GM18858 (cell line): Measurements from ENCODE around the gene MUC5B.

Experiments
- ATAC-seq: cut with Tn5 transposase; IDR thresholded peaks from one replicate; pipeline ENCODE4 v1.9.1; 2021; ENCODE audit not compliant: unreplicated experiment

Gene MUC5B

GRCh38 chr11:1219834-1220815 is 2.7 kb upstream of the MUC5B start:
- ATAC-seq = no peak

DNA sequence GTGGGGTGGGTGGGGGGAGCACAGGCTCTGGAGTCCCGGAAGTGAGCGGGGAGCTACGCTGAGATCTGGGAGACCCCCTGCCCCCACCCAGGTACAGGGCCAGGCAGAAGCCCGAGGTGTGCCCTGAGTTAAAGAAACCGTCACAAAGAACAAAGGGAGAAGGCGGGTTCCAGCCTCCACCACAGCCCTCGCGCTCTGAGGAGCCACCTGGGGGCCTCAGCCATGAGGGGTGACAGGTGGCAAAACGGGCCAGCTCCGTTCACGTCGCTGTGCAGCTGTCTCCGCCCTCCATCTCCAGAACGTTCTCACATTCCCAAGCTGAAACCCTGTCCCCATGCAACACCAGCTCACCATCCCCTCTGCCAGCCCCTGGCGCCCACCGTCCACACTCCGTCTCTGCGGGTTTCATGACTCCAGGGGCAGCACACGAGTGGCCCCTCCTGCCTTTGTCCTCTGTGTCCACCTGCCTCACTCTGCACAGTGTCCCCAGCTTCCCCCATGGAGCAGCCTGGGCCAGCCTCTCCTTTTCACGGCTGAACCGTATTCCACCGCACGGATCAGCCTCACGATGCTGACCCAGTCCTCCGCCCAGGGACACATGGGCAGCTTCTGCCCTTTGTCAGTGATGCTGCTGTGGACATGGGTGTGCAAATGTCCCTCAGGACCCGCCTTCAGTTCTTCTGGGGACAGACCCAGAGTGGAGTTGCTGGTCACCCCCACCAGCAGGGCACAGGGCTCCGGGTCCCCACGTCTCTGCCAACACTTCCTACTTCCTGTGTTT is 1.7 kb upstream of the MUC5B start:
- ATAC-seq = no peak

DNA sequence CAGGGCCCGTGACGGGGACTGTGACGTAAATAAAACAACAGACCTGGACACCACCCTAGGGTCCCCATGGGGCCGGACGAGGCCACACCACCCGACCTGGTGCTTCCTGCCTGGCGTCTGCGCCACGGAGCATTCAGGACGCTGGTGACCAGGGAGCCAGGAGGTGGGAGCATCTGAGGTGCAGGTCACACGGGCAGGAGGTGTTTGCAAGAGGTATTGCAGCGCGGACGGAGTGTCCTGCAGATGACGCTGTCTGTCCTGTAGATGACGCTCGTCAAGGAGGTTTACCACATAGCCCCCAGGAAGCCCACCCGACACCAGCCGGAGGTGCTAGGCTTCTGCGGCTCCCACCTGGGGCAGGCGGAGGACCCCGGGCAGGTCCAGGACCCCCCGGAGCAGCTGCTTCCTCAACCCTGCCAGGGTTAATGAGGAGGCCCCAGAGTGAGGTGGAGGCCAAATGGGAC is 986 bp upstream of the MUC5B start:
- ATAC-seq = no peak

GRCh38 chr11:1223346-1224110 is 662 bp downstream of the MUC5B start:
- no peak for ATAC-seq

DNA sequence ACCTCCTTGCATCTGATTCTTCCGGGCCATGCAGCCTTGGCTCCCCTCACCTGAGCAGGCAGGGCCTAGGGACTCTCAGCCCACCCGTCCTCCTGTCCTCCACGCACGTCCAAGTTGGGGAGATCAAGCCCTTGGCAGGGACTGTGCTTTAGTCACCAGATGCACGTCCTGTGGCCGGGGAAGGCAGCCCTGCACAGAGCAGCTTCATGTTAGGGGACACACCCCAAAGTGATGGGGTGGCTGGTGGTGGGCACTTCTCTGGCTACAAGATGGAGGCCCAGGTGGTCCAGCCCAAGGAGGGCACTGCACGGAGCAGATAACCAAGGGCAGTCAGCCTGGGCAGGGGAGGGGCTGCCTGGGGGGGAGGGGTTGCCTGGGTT is 1.2 kb downstream of the MUC5B start:
- ATAC-seq = no peak

GRCh38 chr11:1224491-1225385 is 1.9 kb downstream of the MUC5B start:
- no peak for ATAC-seq

DNA sequence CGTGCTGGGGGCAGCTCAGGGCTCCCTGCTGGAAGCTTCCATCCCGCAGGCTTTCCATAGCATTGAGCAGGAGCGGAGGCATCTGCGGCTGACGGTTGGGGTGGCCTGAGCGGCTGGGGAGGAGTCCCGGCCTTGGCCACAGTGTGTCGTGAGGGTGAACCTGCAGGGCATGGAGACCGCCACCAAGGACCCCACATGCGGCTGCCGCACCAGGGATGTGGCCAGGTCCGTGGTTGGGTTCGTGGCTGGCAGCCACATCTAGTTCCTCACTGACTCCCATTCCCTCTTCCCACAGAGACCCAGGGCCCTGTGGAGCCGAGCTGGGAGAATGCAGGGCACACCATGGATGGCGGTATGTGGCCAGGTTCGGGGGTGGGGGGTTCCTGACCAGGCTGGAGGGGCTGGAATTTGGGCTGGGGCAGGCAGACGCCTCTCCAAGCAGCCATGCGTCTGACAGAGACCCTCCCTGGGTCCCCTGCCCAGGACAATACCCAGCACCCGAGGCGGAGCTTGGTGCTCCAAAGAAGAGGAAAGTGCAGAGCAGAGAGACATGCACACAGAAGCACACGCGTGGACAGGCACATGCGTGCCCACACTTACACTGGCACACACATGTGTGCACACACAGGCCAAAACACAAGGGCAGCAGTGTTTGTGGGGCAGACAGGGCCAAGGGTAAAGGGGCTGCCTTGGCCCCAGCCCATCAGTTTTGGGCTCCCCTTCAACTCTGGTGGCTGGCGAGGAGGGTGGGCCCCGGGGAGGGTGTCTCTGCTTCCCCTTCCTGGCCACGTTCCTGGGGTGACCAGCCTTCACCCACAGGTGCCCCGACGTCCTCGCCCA is 2.7 kb downstream of the MUC5B start:
- no peak for ATAC-seq

- no peak for ATAC-seq
These were observed 3.5 kb downstream of the MUC5B start for GRCh38 chr11:1226226-1226985.

DNA sequence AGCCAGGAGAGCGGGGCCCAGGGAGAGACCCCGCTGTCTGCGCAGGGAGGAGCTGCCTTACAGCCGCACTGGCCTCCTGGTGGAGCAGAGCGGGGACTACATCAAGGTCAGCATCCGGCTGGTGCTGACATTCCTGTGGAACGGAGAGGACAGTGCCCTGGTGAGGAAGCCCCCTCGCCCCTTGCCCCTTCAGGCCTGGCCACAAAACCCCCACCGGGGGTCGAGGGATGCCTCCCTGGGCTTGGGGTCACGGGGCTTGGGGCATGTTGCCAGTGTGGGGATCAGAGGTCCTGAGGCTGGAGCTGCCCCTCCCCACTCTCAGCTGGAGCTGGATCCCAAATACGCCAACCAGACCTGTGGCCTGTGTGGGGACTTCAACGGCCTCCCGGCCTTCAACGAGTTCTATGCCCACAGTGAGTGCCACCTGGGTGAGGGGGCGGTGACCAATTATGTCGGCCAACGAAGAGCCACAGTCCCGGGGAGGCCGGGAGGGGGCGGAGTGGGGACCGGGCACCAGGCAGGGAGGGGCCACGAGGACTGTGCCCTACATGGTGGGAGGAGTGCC is 4.2 kb downstream of the MUC5B start:
- no peak for ATAC-seq

DNA sequence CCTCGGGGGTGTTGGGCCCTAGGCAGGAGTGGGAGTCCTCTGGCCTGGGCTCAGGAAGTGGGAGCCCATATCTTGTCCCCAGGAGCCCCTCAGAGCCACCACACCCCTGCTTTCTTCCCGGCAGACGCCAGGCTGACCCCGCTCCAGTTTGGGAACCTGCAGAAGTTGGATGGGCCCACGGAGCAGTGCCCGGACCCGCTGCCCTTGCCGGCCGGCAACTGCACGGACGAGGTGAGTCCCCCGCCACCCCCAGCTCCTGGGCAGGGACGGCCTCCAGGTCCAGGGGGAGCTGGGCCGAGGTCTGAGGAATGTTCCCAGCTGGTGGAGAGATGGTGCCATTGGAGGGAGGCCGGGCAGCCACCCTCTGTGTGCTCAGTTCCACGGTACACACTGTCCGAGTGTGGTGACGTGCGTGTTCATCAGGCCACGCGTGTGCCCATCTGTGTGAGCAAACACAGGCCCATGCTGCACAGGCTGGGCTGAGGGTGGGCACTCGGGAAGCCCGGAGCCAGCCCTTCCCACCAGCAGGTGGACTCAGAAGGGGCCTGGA is 4.8 kb downstream of the MUC5B start:
- ATAC-seq = no peak

DNA sequence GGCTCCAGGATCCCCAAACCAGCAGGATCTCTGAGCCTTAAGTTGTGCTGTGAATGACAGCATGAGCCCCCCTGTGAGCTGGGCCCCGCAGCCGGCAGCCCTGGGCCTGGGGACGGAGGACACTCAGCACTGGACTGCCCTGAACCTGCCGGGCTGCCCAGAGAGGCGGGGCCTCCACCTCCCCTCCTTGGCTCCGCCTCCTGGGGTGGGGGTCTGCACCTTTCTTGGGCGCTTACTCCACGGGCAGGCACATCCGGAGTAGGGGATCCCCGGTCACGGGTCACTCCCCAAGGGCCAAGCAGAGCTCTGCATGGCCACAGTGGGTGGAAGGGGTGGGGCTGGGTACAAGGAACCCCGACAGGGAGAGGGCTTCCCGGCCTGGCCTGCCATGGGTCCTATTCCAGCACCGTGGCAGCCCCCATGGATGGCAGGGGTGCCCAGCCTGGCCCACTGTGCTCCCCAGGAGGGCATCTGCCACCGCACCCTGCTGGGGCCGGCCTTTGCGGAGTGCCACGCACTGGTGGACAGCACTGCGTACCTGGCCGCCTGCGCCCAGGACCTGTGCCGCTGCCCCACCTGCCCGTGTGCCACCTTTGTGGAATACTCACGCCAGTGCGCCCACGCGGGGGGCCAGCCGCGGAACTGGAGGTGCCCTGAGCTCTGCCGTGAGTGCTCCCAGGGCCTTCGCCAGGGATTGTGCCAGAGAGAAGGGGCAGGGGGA is 5.4 kb downstream of the MUC5B start:
- ATAC-seq = no peak

- no peak for ATAC-seq
These were observed 6.1 kb downstream of the MUC5B start for GRCh38 chr11:1228921-1229451.

DNA sequence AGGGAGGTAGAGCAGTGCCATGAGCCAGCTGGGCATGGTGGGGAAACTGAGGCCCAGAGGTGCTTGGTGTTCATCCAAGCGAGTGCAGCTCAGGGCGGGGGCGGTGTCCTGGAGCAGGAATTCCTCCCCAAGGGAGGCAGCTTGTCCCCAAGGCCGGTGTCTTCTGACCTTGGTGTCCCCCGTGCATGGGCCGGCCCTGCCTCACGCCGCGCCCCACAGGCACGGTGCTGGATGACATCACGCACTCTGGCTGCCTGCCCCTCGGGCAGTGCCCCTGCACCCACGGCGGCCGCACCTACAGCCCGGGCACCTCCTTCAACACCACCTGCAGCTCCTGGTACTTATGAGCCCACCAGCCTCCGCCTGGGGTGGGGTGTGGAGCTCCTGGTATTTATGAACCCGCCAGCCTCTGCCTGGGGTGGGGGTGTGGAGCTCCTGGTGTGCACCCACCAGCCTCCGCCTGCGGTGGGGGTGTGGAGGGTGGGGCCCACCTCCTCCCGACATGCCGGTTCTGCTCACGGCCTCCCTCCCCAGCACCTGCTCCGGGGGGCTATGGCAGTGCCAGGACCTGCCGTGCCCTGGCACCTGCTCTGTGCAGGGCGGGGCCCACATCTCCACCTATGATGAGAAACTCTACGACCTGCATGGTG is 6.7 kb downstream of the MUC5B start:
- no peak for ATAC-seq

- ATAC-seq = no peak
These were observed 7.2 kb downstream of the MUC5B start for GRCh38 chr11:1230121-1230455.

DNA sequence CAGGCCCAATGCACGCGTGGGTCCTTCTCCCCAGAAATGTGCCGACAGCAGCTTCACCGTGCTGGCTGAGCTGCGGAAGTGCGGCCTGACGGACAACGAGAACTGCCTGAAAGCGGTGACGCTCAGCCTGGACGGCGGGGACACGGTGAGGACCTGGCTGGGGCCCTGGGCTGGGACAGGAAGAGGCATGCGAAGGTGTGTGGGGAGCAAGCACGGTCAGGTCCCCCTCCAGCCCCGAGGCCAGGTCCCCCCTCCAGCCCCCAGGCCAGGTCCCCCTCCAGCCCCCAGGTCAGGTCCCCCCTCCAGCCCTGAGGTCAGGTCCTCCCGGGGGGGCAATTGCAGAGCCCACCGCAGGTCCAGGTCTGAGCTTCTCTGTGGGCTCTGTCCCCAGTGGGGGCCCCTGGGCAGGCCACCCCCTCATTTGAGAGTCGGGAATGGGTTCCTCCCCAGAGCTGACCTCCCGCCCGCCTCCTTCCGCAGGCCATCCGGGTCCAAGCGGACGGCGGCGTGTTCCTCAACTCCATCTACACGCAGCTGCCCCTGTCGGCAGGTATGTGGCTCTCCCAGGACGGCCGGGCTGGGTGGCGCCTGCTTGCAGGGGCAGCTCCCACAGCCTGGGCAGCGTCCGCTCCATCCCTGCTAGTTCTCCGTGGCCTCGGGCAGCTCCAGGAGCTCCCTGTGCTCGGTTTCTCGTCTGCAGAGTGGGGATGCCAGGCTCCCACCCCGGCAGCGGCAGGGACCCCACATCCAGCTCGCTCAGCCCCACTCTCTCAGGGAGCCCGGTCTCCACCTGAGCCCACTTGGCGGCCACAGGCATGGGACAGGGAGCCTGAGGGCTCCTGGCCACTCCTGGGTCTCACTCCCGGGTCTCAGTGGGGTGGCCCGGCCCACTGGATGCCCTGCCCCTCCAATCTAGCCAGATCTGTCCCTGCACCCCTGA is 7.9 kb downstream of the MUC5B start:
- no peak for ATAC-seq
